IMR-90 (cell line): ENCODE results near the gene CYP11A1.

Source experiments
- BHLHE40 ChIP-seq: fragments of 150-350 bp; IDR thresholded peaks from 2 replicates; pipeline ENCODE4 v1.6.1; 2016; ENCODE audit warnings: mild to moderate bottlenecking, low read depth, low read length
- CEBPB ChIP-seq: IDR thresholded peaks from 2 replicates; pipeline ENCODE4 v1.6.1; 2012; ENCODE audit warnings: low read depth, low read length, improper control_type of control experiment
- ELK1 ChIP-seq: fragments of 150-350 bp; IDR thresholded peaks from 2 replicates; pipeline ENCODE4 v1.6.1; 2016; ENCODE audit warnings: low read depth, mild to moderate bottlenecking, low read length, moderate library complexity, borderline replicate concordance
- FOS ChIP-seq: fragments of 150-350 bp; IDR thresholded peaks from 2 replicates; pipeline ENCODE4 v1.6.1; 2016; ENCODE audit warnings: low read depth, low read length
- MAFK ChIP-seq: IDR thresholded peaks from 2 replicates; pipeline ENCODE4 v1.6.1; 2012; ENCODE audit warnings: low read depth, low read length, improper control_type of control experiment
- MAZ ChIP-seq: IDR thresholded peaks from 2 replicates; pipeline ENCODE4 v1.6.1; 2012; ENCODE audit warnings: low read depth, mild to moderate bottlenecking, low read length, improper control_type of control experiment, moderate library complexity, borderline replicate concordance
- MXI1 ChIP-seq: IDR thresholded peaks from 2 replicates; pipeline ENCODE4 v1.6.1; 2012; ENCODE audit warnings: low read depth, mild to moderate bottlenecking, low read length, moderate library complexity, borderline replicate concordance
- POLR2A ChIP-seq: IDR thresholded peaks from 2 replicates; pipeline ENCODE4 v1.6.1; 2012; ENCODE audit warnings: mild to moderate bottlenecking, low read depth, low read length
- RCOR1 ChIP-seq: IDR thresholded peaks from 2 replicates; pipeline ENCODE4 v1.6.1; 2012; ENCODE audit warnings: mild to moderate bottlenecking, low read length, improper control_type of control experiment; ENCODE audit not compliant: insufficient replicate concordance
- RFX5 ChIP-seq: IDR thresholded peaks from 2 replicates; pipeline ENCODE4 v1.8.0; 2012; ENCODE audit warnings: low read depth, mild to moderate bottlenecking, low read length, moderate library complexity
- SMC3 ChIP-seq: fragments of 150-350 bp; IDR thresholded peaks from 2 replicates; pipeline ENCODE4 v1.6.1; 2016; ENCODE audit warnings: low read depth, mild to moderate bottlenecking, antibody characterized with exemption, low read length, moderate library complexity
- TF ChIP-seq, protein P1 (sequence below): conservative IDR thresholded peaks from 2 replicates; pipeline ENCODE4 v1.5.1; 2012; ENCODE audit warnings: mild to moderate bottlenecking, low read depth, low read length, improper control_type of control experiment

DNA sequence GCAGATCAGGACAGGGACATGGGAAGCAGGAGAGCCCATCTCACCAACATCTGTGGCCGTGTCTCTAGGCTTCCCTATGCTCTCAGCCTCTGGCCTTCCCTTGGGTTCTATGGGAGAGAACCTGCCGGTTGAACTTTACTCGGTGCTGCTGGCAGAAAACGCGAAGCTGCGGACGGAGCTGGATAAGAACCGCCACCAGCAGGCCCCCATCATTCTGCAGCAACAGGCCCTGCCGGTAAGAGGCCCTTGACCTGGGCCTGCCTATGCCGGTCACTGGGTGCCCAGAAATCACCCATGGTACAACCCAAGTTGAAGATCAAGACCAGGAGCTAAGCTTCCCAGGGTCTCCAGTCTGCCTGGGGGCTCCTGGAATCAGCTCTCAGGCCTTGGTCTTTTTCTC, 34.8 kb downstream of the CYP11A1 start:
- TF ChIP-seq SMC3 = no peak
- no peak for TF ChIP-seq RFX5
- TF ChIP-seq MAZ = no peak
- TF ChIP-seq CEBPB = no peak
- no peak for TF ChIP-seq FOS
- TF ChIP-seq, protein P1, sequence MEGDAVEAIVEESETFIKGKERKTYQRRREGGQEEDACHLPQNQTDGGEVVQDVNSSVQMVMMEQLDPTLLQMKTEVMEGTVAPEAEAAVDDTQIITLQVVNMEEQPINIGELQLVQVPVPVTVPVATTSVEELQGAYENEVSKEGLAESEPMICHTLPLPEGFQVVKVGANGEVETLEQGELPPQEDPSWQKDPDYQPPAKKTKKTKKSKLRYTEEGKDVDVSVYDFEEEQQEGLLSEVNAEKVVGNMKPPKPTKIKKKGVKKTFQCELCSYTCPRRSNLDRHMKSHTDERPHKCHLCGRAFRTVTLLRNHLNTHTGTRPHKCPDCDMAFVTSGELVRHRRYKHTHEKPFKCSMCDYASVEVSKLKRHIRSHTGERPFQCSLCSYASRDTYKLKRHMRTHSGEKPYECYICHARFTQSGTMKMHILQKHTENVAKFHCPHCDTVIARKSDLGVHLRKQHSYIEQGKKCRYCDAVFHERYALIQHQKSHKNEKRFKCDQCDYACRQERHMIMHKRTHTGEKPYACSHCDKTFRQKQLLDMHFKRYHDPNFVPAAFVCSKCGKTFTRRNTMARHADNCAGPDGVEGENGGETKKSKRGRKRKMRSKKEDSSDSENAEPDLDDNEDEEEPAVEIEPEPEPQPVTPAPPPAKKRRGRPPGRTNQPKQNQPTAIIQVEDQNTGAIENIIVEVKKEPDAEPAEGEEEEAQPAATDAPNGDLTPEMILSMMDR = no peak
- no peak for TF ChIP-seq MAFK
- no peak for TF ChIP-seq MXI1
- TF ChIP-seq POLR2A = no peak
- no peak for TF ChIP-seq BHLHE40
- TF ChIP-seq RCOR1 = no peak
- TF ChIP-seq ELK1 = no peak
